Inferior parietal cortex (tissue), 1 donor: Measurements from ENCODE around the gene SFMBT2.
"Not testable (repeated sequence)": the region's sequence is repeated elsewhere in the genome, so short reads cannot be mapped to it uniquely, and the experiment has no call there.

Experiments
- DNase-seq: peaks from one replicate; pipeline ENCODE4 v3.0.0-alpha.2; 2016; ENCODE audit errors: extremely low spot score

Gene SFMBT2

GRCh38 chr10:7184660-7185366, 226.0 kb downstream of the SFMBT2 start:
- DNase-seq: no peak

- not testable (repeated sequence) for DNase-seq
Observed at GRCh38 chr10:7184116-7184515, 226.7 kb downstream of the SFMBT2 start.

GRCh38 chr10:7182327-7182726, 228.5 kb downstream of the SFMBT2 start:
- DNase-seq: not testable (repeated sequence)

- no peak for DNase-seq
Observed at GRCh38 chr10:7181420-7181819, 229.4 kb downstream of the SFMBT2 start.

GRCh38 chr10:7179536-7179935, 231.3 kb downstream of the SFMBT2 start:
- DNase-seq: no peak

DNA sequence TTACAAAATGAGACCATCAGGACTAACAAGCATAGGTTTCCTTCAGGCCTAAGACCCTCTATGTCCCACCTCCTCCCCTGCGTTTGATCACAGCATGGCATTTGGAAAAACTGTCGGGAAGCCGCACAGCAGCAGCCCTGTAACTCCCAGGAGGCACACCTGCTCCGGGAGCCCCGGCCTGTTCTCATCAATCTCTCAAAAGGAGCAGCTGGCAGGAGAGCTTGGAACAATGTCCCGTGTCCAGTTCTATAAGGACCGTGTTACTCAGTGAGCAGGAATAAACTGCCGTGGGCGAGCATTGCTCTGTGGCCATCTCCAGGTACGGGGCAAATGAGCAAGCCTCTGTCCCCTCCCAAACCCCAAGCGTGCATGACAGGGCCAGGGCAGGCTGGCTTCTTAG, 236.9 kb downstream of the SFMBT2 start:
- no peak for DNase-seq

- no peak for DNase-seq
Observed at GRCh38 chr10:7171825-7172224, 239.0 kb downstream of the SFMBT2 start.

DNA sequence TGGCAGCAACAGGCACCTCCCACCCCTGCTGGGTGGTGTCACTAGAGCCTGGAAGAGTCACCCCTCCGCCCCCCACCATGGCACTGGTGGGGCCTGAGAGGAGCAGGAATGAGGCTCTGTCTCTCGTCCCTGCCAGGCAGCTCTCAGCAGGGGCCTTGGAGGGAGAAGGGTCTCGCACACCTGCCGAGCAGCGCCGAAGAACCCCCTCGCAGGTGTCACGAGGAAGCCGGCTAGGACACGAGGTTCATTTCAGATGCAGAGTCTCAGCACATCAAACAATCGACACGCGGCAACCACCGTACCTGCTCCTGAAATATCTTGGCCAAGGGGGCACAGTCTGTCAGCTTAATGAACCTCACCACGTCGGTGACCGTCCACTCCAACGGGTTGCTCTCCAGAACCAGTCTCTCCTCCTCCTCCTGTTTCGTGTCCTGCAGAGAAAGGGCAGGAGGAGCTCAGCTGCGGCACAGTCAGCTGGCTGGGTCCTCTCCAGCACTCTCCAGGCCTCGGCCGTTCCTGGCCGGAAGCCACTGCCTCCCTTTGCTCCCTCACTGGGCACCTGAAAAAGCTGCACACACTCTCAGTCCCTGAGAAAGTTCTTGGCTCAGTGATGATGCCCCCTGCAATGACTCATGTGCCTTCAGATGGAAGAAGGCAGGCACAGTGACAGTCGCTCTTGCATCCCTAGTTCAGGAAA, 240.1 kb downstream of the SFMBT2 start:
- no peak for DNase-seq

GRCh38 chr10:7168414-7168813, 242.4 kb downstream of the SFMBT2 start:
- DNase-seq: no peak

GRCh38 chr10:7165500-7166177, 245.2 kb downstream of the SFMBT2 start:
- no peak for DNase-seq

DNA sequence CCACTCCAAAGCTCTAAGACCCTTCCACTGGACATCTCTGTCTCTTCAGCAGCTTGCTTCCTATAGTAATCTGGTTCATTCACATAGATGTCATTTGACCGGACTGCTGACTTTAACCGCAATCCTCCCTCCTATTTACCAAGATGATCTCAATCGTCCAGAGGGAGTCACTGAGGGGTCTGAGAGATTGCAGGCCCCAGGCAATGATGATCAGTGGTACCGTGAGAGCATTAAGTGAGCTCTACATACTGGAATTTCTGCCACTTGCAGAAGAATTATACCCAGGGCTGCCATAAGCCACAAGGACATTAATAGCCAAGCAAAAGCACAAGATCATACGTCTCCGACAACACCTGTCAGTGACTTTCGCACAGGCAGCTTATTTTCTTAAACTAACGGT, 245.9 kb downstream of the SFMBT2 start:
- DNase-seq: no peak

GRCh38 chr10:7162331-7162730, 248.5 kb downstream of the SFMBT2 start:
- no peak for DNase-seq

DNA sequence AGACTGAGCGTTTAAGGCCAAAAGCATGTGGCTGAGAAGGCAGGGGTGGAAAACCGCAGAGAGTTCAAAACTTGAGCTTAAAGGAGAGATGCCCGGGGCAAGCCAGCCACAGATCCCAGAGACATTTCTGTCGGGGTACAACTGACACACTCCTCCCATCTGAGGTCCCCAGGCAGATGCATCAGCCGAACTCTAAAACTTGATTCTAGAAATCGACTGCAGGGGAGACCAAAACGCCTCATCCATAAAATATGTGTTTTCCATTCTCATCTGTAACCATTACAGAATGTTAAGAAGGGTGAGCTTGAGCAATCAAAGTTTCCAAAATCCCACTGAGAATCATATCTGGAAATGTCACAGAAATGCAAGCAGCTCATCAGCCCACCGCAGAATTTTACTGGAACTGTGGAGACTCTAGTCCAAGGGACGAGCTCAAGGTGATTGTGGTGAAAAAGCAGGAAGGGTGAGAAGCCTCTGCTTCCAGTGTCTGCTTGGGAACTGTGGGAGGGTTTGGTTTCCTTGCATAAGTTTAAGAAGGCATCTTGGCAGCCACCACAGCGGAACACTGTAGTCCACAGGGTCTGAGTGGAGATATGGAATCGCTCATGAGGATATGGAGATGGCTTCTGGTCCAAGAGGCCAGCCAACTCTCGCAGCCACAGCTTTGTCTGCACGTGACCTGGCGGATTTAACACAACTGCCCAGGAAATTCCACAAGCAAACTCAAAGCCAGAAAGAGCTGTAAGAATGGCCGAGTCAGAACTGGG, 249.2 kb downstream of the SFMBT2 start:
- DNase-seq: no peak

- no peak for DNase-seq
Observed at GRCh38 chr10:7159928-7160327, 250.9 kb downstream of the SFMBT2 start.

GRCh38 chr10:7159517-7159916, 251.3 kb downstream of the SFMBT2 start:
- DNase-seq: no peak

DNA sequence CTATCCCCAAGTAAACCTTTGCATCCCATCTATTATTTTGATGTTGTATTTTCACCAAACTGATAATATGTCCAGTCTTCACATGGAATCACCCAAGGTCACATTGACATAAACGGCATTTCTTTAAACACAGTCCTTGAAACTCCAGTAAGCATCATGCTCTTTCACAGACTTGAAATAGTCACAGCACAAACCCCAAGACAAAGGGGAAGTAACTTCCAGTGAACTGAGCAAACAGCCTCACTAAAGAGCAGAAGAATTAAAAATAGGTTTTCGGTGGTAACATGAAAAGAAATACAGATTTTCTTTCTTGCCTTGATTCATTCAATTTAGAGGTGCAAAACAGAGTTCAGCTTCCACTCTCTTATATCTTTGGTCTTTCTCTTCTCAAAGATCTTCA, 253.7 kb downstream of the SFMBT2 start:
- no peak for DNase-seq

GRCh38 chr10:7153750-7154149, 257.1 kb downstream of the SFMBT2 start:
- DNase-seq: no peak

GRCh38 chr10:7152982-7153381, 257.9 kb downstream of the SFMBT2 start:
- no peak for DNase-seq

- no peak for DNase-seq
Observed at GRCh38 chr10:7152341-7152740, 258.5 kb downstream of the SFMBT2 start.

DNA sequence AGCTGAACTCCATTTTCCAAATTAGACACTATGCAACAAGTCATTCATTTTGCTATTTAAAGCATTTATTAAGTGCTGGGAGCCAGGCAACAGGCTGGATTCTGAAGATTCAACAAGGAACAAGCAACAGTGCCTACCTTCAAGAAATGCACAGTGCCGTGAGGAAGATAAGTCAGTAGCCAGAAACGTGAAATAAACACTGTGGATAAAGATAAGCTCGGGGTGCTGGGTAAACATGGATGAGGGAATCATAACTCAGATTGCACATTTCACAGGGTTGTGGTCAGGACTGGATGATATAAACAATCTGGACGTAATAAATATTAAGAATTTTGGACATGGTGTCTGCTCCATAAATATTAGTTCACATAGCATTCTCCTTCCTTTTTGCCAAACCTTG, 259.3 kb downstream of the SFMBT2 start:
- DNase-seq: no peak

GRCh38 chr10:7150349-7150748, 260.5 kb downstream of the SFMBT2 start:
- DNase-seq: no peak

DNA sequence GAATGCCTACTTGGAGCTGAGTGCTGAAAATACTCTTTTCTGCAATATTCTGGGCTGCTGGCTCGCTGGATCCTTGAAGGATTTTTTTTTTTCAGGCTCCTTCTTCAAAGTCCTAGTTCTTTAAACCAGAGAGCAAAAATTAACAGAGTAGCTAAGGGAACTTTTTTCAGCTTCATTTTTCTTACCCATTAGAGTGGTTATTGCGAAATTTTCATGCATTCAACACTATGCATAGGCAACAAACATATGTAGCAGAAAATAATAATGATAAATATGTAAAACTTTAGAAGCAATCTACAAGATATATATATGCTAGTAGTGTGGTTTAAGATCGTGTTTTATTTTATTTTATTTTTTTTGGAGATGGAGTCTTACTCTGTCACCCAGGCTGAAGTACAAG, 264.6 kb downstream of the SFMBT2 start:
- no peak for DNase-seq
